CD4-positive, alpha-beta T cell (primary cell): Measurements from ENCODE around the gene RETREG3. TPM values are rescaled to one million over a fixed set of nuclear protein-coding genes. Genes with fewer than 3 reads are reported as not detected.

Experiments
- ATAC-seq: fragments of 200-7000 bp; cut with Tn5 transposase; one replicate; pipeline ENCODE4 v1.10.0; 2022; ENCODE audit warnings: mild to moderate bottlenecking; ENCODE audit not compliant: poor library complexity
- CTCF ChIA-PET: fragments of 350-600 bp; sonication (Branson Sonifier 250); formaldehyde crosslinking; loops from one replicate; lab custom pipeline; 2021; ENCODE audit warnings: antibody characterized with exemption, inconsistent platforms; lab: Charles Lee
- POLR2A ChIA-PET: fragments of 350-600 bp; sonication (Branson Sonifier 250); formaldehyde crosslinking; loops from one replicate; lab custom pipeline; 2021; ENCODE audit warnings: antibody characterized with exemption, inconsistent platforms; lab: Charles Lee
- DNase-seq, 14 experiments: peaks; one replicate each; pipeline ENCODE4 v3.0.0-alpha.2; 2013 to 2020; ENCODE audit warnings: mixed read lengths in 2 of 14
- H3K27ac ChIP-seq, 2 donors: one replicate each; pipeline versions ENCODE4 v1.5.1 to v1.7.0; 2013; ENCODE audit warnings: low read length in 2 of 2, low read depth in 1 of 2, mild to moderate bottlenecking in 1 of 2
- H3K27me3 ChIP-seq, 2 experiments: 1 replicate in 1 of 2; 2 replicates in 1 of 2; pipeline versions ENCODE4 v1.6.1 to v1.7.0; 2013; ENCODE audit warnings: low read length in 2 of 2, control low read depth in 1 of 2, mild to moderate bottlenecking in 1 of 2, moderate library complexity in 1 of 2; ENCODE audit not compliant: insufficient read depth in 2 of 2, control insufficient read depth in 1 of 2
- H3K36me3 ChIP-seq: one replicate; pipeline ENCODE4 v1.6.1; 2013; ENCODE audit warnings: low read length, control low read depth; ENCODE audit not compliant: insufficient read depth
- H3K4me1 ChIP-seq: one replicate; pipeline ENCODE4 v1.6.1; 2013; ENCODE audit warnings: low read length, control low read depth; ENCODE audit not compliant: insufficient read depth
- H3K4me3 ChIP-seq: one replicate; pipeline ENCODE4 v1.5.1; 2013; ENCODE audit warnings: mild to moderate bottlenecking, low read length, moderate library complexity
- H3K9me3 ChIP-seq, 2 experiments: 1 replicate in 1 of 2; 2 replicates in 1 of 2; pipeline versions ENCODE4 v1.6.1 to v1.7.0; 2013; ENCODE audit warnings: low read length in 2 of 2, mild to moderate bottlenecking in 2 of 2, control low read depth in 1 of 2, moderate library complexity in 1 of 2; ENCODE audit not compliant: control insufficient read depth in 1 of 2, insufficient read depth in 1 of 2
- H3K27ac Mint-ChIP-seq: one replicate; pipeline ENCODE4 v1.8.0; 2020; ENCODE audit warnings: mixed read lengths
- H3K27me3 Mint-ChIP-seq: one replicate; pipeline ENCODE4 v1.8.0; 2021; ENCODE audit warnings: mixed read lengths
- H3K36me3 Mint-ChIP-seq: one replicate; pipeline ENCODE4 v1.8.0; 2021; ENCODE audit warnings: low read depth, mixed read lengths
- H3K4me1 Mint-ChIP-seq: one replicate; pipeline ENCODE4 v1.8.0; 2021; ENCODE audit warnings: low read depth, mixed read lengths
- H3K4me3 Mint-ChIP-seq: one replicate; pipeline ENCODE4 v1.8.0; 2020; ENCODE audit warnings: mild to moderate bottlenecking, mixed read lengths
- H3K9me3 Mint-ChIP-seq: one replicate; pipeline ENCODE4 v1.8.0; 2020; ENCODE audit warnings: mixed read lengths
- intact Hi-C, 2 experiments: fragments of 100-400 bp; cut with DNase I in 1 of 2; cut with micrococcal nuclease in 1 of 2; formaldehyde crosslinking; loops; one replicate each; pipeline versions ENCODE4 v1.15.1 to v1.9.0; 2023 to 2025; cut with DNase I, micrococcal nuclease
- total RNA-seq, 174 experiments: library from RNA in 2 of 174; stranded (reverse) in 2 of 174; gene quantifications; one replicate each; pipeline ENCODE4 v1.2.3 and lab custom pipeline; 2021 to 2026
- TF ChIP-seq, protein P1 (sequence below): fragments of 200-600 bp; IDR thresholded peaks from one replicate; pipeline ENCODE4 v1.8.0; 2022; ENCODE audit warnings: antibody characterized with exemption, mild to moderate bottlenecking

RETREG3 gene
- total RNA-seq, 2 experiments from 2014 or later: 46.7 to 48.7 TPM

DNA sequence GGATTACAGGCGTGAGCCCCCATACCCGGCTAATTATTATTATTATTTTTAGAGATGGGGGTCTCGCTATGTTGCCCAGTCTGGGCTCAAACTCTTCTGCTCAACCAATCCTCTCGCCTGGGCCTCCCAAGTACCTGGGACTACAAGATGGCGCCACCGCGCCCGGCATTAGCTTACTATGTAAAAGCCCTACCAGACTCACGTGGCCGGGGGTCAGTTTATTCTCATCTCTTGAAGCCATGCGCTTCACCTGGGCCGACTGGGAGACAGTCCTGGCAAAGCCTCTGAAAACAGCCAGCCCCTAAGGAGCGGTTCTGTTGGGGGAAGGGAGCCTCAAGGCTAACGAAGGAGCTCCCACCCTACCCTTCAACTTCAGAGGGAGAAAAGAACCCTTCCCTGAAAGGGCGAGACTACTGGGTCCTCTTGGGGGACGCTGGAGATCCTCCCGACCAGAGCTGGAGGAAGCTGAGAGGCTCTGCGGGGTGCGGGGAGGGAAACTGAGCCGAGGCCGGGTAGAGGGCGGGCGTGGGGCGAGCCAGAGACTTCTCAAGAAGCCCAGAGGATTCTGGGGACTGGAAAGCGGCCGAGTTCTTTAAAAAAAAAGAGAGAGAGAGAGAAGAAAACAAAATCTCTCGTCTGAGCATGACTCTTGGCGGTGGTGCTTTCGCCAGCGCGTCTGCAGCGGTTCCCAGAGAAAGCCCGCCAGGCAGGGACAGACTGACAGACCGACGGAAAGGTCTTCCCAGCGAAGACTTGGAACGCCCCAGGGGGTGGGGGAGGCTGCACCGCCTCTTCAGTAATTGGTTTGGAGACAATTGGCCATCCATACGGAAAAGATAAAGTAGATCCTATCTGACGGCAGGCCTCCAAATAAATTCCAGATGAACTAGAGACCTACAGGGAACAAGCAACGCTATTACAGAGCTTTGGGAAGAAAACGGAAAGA is 44.3 kb upstream of the RETREG3 start:
- Mint-ChIP-seq H3K27me3 (peaks cover 20% of the 10 kb centered on the region), H3K36me3 (no peaks in the 10 kb centered on the region), H3K9me3 (no peaks in the 10 kb centered on the region), H3K4me3 (no peak overlapping the region), H3K4me1 (peaks cover 9% of the 10 kb centered on the region), H3K27ac (no peak overlapping the region)
- Histone ChIP-seq H3K27ac (no peak overlapping the region), H3K4me1 (peaks cover 5% of the 10 kb centered on the region), H3K4me3 (no peak overlapping the region), H3K36me3 (no peaks in the 10 kb centered on the region), H3K9me3 (no peaks in the 10 kb centered on the region), H3K27me3 (peaks cover 9 to 11% of the 10 kb centered on the region in 2 experiments)
- TF ChIP-seq, protein P1, sequence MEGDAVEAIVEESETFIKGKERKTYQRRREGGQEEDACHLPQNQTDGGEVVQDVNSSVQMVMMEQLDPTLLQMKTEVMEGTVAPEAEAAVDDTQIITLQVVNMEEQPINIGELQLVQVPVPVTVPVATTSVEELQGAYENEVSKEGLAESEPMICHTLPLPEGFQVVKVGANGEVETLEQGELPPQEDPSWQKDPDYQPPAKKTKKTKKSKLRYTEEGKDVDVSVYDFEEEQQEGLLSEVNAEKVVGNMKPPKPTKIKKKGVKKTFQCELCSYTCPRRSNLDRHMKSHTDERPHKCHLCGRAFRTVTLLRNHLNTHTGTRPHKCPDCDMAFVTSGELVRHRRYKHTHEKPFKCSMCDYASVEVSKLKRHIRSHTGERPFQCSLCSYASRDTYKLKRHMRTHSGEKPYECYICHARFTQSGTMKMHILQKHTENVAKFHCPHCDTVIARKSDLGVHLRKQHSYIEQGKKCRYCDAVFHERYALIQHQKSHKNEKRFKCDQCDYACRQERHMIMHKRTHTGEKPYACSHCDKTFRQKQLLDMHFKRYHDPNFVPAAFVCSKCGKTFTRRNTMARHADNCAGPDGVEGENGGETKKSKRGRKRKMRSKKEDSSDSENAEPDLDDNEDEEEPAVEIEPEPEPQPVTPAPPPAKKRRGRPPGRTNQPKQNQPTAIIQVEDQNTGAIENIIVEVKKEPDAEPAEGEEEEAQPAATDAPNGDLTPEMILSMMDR: no peak
- no peak for ATAC-seq
- ChIA-PET CTCF (no interaction called here), POLR2A (no interaction called here)
- DNase-seq: no peak
- intact Hi-C loops: no loop called here

DNA sequence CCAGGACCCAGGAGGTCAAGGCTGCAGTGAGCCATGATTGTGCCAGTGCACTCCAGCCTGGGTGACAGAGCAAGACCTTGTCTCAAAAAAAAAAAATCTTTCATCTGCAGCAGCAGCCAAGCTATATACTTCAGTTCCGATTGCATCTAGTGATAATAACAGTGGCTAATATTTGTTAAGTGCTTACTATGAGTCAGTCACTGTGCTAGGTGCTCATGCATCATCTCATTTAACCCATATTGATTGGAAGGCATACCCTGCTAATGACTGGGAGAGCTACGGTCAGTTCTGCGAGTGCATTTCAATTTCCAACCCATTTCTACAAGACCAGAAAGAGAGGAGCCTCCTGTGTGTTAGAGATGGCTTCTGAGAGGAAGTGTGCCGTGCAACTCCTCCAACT is 42.2 kb upstream of the RETREG3 start:
- H3K36me3 ChIP-seq: no peaks in the 10 kb centered on the region
- H3K4me3 ChIP-seq: no peak overlapping the region
- H3K9me3 Mint-ChIP-seq: no peaks in the 10 kb centered on the region
- H3K4me1 ChIP-seq: peaks cover 4% of the 10 kb centered on the region
- H3K4me3 Mint-ChIP-seq: no peak overlapping the region
- ATAC-seq (no peak), DNase-seq (no peak)
- H3K27ac ChIP-seq: no peak overlapping the region
- H3K27me3 Mint-ChIP-seq: peaks cover 20% of the 10 kb centered on the region
- H3K27ac Mint-ChIP-seq: no peak overlapping the region
- TF ChIP-seq, protein P1: no peak
- no peaks in the 10 kb centered on the region for H3K9me3 ChIP-seq
- H3K4me1 Mint-ChIP-seq: peaks cover 4% of the 10 kb centered on the region
- ChIA-PET CTCF (no interaction called here), POLR2A (no interaction called here)
- intact Hi-C loops: no loop called here
- H3K27me3 ChIP-seq: peaks cover 9 to 11% of the 10 kb centered on the region in 2 experiments
- no peaks in the 10 kb centered on the region for H3K36me3 Mint-ChIP-seq

DNA sequence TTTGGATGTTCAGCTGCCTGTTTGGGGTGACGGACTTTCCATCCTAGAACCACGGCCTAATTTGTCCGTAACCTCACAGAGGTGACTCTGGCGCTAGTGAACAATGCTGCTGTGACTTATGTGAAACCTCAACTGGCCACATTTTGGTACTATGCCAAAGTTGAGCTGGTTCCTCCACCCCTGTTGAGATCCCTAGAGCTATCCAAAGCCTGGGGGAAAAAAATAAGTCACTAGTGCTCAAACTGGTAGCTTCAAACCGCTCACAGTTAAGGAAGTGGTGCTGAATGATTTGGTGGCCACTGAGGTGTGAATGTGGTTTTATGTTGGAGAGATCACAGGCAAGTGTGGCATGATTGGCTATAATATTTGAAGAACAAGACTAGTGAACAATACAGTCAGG is 38.6 kb upstream of the RETREG3 start:
- ChIA-PET POLR2A (no interaction called here), CTCF (no interaction called here)
- no peaks in the 10 kb centered on the region for H3K9me3 ChIP-seq
- H3K27me3 ChIP-seq: no peaks in the 10 kb centered on the region
- no peaks in the 10 kb centered on the region for H3K36me3 ChIP-seq
- no peaks in the 10 kb centered on the region for H3K36me3 Mint-ChIP-seq
- no peak overlapping the region for H3K4me3 ChIP-seq
- ATAC-seq: no peak
- intact Hi-C loops: no loop called here
- H3K4me1 ChIP-seq: no peaks in the 10 kb centered on the region
- H3K27ac Mint-ChIP-seq: no peak overlapping the region
- H3K27me3 Mint-ChIP-seq: peaks cover 15% of the 10 kb centered on the region
- TF ChIP-seq, protein P1: no peak
- H3K4me1 Mint-ChIP-seq: no peaks in the 10 kb centered on the region
- no peak for DNase-seq
- no peak overlapping the region for H3K4me3 Mint-ChIP-seq
- no peak overlapping the region for H3K27ac ChIP-seq
- no peaks in the 10 kb centered on the region for H3K9me3 Mint-ChIP-seq
